LoVo (cell line): Measurements from ENCODE around the gene CPB1.
"Not testable (repeated sequence)": the region's sequence is repeated elsewhere in the genome, so short reads cannot be mapped to it uniquely, and the experiment has no call there.

Experiments used
- DNase-seq: peaks from one replicate; pipeline ENCODE4 v3.0.0-alpha.2; 2016; ENCODE audit warnings: low spot score

CPB1 gene

DNA sequence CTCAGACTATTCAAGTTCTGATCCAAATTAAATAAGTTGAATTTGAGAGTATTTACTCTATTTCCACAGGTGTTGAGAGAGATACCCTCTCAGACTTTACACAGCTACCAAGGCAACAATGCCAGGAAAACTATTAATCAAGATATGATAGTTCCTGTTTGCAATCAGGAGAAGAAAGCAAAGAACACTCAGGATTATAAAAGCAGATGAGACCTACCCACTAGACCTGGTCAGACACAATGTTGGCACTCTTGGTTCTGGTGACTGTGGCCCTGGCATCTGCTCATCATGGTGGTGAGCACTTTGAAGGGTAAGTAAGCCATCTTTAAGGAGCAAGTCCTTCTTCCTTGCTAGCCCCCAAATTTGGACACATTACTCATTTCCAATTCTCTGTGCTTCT, at the start of gene CPB1:
Gene CPB1 (plus strand): TSS at position 227 of the 400 bp plus-strand sequence. CDS start 13 bp downstream, at position 240.
- DNase-seq = no peak

DNA sequence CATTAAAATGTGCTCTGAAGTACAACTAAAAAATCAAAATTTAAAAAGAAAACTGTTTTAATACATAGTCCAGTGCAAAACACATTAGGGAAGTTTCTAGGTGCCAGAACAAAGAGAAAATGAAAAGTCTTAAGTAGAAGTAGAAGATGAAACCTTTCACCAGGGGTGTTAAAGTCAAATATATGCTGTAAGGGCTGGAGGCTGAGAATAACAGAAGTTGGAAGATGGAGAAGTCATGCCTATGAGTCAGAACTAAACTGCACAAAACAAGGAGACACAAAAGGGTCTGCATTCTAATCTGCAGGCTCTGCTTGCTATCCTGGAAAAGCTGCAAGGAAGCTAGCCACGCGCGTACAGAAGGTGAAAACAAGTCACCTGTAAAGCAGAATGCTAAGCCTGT, 48.7 kb upstream of the CPB1 start:
- no peak for DNase-seq

DNA sequence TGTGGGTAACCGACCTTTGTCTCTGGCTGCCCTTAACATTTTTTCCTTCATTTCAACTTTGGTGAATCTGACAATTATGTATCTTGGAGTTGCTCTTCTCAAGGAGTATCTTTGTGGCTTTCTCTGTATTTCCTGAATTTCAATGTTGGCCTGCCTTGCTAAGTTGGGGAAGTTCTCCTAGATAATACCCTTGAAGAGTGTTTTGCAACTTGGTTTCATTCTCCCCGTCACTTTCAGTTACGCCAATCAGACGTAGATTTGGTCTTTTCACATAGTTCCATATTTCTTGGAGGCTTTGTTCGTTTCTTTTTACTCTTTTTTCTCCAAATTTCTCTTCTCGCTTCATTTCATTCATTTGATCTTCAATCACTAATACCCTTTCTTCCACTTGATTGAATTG, 42.6 kb upstream of the CPB1 start:
- not testable (repeated sequence) for DNase-seq

DNA sequence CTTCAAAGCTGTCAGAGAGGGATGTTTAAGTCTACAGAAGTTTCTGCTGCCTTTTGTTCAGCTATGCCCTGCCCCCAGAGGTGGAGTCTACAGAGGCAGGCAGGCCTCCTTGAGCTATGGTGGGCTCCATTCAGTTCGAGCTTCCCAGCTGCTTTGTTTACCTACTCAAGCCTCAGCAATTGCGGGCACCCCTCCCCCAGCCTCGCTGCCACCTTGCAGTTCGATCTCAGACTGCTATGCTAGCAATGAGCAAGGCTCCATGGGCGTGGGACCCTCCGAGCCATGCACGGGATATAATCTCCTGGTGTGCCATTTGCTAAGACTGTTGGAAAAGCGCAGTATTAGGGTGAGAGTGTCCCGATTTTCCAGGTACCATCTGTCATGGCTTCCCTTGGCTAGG, 41.5 kb upstream of the CPB1 start:
- not testable (repeated sequence) for DNase-seq

DNA sequence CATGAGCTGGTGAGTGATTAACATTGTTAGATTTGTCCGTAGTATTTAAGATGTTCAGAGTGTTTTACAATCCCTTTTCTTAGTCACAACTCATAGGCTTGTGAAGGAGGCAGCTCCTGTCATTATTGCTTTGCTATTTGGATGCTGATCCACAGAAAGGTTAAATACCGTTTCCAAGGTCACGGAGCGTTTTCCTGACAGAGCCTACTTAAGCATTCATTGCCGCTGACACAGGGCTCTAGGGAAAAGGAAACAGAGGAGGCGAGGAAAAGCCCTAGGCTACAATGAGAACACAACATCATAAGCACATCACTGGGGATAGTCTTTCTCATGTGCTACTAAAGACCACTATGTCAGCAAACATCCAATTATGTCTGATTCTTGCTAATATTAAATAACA, 38.5 kb upstream of the CPB1 start:
- no peak for DNase-seq

DNA sequence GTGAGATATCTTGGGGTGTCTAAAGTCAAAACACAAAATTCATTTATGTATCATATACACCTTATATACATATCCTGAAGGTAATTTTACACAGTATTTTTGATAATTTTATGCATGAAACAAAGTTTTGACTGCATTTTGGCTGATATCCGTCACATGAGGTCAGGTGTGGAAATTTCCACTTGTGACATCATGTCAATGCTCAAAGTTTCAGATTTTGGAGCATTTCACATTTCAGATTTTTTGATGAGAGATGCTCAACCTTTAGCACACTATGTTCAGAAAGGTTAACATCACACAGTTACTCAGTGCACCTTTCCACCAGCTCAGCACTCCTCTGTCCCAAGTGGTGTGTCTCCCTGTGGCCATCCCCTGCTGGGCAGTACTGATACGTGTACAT, 37.7 kb upstream of the CPB1 start:
- no peak for DNase-seq

DNA sequence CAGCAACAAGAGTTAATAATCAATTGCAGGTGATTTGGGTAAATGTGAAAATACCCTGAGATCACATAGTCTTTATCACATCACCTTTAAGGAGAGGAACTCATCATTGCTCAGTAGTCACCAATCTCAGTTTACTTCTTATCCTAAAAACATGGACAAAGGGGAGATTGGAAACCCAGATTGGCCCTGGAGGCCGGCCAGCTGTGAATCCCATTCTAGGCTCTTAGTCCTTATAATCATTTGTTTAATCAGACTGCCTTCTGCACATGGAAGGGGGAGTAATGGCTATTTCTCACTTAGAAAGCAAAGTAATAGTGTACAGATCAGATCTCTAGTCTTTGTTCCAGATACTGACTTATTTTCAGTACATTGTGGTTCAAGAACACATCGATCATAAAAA, 37.2 kb upstream of the CPB1 start:
- no peak for DNase-seq

DNA sequence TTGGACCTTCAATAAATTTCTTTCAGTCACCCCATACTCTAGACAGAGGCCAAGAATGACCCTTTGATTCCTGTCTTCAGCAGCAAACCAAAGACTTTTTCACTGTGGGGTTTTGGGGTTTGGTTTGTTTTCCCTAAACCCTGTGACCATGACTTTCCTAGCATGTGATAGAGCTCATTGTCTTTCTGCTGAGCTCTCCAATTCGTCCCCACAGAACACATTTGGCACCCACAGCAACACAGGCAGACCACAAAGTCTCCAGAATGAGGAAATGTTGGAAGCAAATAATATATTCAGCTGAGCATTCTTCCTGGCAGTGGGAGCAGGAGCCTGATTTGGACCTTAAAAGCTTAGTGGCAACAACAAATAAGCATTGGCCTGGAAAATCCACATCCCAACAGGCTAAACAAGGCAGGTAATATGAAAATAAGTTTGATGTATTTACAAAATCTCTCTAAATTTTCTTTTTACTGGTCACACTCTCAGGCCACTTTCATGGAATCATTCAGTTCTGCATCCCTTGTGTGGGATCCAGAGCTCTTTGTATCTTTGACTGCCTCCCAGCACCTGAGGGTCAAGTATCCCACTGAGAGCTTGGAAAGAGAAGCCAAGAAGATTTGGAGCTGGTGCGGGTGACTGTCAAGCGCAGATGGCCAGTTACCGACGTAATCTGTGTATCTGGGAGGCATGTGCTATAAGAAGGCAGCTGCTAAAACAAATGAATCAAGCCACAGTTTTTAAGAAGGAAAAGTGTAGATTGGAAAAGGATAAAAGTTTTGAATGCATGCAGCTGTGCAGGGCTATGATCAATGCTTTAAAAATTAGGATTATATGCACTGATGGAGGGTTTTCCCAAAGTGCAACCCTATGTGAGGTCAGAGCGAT, 36.5 kb upstream of the CPB1 start:
- no peak for DNase-seq

DNA sequence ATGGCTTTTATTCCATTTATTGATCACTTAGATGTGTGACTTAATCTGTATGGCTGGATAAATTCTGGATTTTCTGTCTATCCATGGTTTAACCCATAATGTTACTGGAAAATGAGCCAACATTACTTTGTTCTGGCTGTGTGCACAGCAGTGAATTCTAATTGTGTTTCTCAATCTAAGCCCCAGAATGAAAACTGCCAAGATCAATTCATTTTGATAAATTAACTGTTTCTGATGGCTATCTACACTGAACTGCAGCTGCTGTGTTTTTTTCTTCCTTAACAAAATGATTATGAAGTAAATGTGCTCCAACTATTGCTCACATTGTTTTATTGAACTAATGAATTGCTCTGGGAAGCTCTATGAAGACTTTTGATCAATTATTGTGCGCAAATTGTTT, 35.7 kb upstream of the CPB1 start:
- DNase-seq = no peak

DNA sequence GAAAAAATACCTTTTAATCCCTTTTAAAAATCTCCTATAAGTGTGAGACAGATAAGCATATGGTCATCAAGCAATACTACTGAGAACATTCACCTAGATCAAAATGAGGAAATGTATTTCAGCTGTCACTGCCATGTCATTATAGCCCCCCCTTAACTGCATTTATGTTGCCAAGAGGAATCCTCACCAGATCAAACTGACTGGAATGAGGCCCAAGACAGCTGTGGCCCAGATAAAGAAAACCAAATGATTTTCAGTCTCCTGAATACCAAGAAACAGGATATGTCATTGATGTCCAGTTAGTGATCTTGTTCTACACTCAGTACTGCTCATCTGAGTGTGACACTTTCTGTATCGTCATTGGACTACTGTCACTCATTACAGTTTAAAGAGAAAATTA, 35.1 kb upstream of the CPB1 start:
- no peak for DNase-seq

DNA sequence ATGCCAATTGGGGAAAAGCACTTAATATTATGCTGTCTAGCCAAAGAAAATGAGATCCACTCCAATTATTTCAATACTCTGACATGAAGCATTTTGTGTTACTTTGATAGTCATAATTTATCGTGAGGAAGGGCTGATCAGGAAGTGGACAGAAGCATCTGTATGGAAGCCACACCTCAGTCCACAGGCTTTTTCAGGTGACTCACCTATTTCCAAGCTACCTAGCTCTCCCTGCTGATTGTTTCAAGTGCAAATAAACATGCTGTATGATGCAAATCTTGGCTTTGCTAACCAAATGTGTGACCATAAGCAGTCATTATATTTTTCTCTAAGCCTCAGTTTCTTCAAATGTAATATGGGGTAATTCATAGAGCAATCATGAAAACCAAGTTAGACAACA, 30.8 kb upstream of the CPB1 start:
- peak; percentile 61 for DNase-seq

DNA sequence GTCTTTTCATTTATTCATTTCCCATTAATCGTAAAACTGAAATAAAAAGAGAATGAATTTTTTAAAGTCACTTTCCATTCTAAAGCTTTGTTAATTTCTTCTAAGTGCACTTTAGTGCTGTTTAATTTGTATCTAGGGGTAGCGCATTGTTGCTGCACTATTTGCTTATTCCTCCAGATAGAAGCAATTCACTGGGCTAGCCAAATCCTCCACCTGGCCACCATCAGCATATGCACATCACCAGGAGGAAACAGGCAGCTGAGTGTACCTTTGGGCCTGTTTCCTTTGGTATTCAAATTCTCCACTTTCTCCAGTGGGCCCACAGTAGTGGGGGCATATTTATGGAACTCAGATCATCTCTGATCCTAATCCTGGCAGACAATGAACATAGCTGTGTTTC, 29.8 kb upstream of the CPB1 start:
- DNase-seq = no peak

DNA sequence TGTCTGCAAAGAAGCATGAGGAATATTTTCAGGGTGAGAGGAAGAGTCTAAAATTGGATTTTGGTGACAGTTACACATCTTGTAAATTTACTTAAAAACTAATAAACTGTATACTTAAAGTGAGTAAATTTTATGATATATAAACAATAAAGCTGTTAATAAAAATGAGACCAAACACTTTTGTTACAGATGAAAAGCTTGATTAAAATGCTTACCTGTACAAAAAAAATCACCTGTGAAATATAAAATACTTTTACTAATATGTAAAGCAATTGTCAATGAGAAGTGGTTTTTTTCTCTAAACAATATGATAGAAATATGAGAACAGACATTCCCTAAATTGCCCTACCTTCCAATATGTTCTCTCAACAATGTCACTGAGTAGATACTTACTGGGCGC, 27.2 kb upstream of the CPB1 start:
- DNase-seq = no peak

DNA sequence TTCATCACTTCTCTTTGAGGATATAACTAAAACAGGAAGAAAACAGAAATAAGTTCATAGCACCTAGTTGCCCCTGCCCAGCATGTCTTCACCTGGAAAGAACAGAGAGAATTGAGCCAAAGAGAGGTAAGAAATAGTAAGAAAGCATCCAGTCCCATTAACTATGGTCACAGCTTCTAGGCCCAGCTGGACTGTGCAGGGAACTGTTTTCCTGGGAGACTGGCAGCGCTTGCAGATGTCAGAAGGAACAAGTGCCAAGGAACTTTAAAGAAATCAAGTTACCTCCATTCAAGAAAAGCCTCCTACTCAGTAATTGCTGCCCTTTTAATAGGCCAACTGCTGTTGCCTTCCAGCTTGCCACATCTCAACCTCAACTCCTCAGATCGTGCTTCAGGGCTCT, 17.8 kb upstream of the CPB1 start:
- no peak for DNase-seq

DNA sequence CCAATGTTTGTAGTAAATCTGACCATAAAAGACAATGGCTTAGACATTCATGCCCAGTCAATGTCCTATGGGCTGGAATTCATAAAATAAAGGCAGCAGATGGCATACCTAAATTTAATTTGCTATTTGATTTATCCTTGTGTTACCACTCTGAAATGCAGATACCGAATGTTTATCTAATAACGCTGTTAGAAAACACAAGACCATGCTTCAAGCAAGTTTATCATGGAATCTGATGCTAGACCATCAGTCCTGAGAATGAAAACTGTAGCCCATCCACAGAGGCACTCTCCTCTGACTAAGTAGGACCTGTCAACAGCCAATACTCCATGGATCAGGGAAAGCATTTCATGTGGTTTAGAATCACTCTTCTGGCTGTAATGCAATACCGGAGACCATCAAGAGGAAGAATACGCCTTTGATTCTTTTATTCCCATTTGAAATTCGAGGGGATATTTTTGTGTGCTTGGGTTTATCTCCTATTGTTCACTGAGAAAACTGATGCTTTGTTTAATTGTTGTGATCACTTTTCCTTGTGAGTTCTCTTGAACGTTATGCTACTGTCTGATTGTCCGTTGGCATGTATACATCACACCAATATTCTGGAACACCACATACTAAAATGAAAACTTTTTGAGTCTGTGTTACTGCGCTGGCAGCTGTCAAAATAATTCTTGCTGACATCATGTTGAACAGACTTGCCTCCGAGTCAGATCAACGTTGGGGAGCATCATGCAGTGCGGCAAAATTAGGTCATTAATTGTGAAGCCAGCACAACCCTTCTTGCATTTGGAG, 12.1 kb upstream of the CPB1 start:
- no peak for DNase-seq

DNA sequence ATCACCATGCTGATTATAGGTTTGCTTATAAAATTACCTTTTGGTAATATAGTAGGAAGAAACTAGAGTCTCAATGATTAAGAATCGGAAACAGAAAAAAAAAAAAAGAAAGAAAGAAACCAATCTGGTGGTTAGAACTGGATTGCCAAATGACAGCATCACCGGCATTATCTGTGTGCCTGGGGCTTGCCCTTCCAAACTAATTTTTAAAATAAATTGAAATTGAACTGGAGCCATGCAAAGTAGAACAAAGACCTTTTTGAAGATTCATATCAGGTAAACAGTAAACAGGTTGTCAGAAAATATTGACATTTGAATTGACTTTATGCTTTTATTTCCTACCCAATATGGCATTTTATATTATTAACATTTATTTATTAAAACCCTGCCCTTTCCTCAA, 11.2 kb upstream of the CPB1 start:
- DNase-seq = no peak

DNA sequence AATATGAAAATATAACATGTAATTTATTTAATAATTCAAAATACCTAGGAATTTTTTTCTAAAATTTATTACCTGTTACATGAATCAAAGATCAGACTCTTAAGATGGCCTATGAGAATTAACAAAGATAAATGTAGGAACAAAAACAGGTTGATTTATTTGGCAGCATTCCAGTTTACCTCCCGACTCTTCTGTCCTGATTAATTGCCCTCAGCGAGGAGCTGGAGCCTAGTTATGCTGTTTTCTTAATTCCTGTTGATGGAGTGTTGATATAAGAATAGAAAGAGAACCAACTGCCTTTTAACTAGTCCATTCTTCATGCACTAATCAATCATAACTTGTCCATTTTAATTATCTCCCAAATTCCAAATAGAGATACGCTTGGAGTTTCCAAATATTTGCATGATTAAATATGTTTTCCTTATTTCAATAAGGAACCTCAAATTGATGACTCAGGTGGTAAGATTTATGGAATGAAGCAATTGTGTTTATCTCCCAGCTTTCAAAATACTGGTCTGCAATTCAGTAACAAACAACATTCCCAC, 10.6 kb upstream of the CPB1 start:
- no peak for DNase-seq

DNA sequence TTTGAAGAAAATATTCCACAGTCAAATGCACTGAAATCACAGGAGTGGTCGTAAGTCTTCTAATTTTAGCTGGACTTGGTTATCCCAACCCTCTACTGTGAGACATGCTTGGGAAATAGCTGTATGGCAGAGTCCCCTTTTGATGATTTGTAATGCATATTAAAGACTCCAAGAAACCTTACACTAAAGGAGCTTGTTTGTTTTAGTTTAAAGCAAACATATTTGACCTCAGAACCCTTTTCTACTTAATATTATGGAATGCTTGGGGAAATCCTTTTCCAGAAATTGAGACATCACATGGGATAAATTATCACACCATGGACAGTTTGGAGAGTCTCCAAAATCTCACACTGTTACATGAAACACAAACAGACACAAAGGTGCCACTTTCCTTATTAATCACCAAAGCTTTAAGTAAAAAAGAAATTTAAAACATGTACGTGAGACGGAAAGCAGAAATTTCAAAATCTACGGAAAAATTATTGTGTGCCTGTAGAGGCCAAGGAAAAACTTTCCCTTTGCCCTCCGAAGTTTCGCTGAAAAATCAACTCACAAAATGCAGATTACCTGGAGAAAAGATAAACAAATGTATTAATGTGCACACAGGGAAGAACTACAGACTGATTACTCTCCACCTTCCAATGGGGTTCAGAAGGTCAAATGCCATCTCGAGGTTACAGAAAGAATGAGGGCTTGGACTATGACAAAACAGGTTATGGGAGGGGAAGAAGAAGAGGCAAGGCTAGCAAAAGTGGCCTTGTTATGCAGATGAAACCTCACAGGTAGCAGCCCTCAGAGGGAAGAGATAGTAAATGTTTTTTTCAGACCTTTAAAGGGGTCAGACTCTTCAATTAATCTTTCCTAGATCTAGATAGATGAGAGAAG, 7.0 kb upstream of the CPB1 start:
- no peak for DNase-seq

DNA sequence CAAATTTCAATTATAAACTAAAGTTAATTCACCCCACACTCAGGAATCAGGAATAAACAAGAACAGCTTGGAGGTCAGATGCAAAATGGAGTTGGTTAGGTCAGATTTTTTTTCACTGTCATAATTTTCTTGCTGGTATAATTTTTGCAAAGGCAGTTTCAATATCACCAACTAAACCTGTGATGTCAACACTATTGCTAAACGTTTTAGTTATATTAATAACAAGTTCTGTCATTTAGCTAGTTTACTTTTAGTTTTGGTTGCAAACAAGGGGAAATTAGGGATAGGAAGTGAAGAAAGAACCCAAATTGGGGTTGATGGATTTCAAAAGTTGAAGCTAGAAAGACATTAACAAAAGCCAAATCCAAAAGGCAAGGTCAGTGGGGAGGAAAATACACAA, 4.6 kb upstream of the CPB1 start:
- DNase-seq = no peak

DNA sequence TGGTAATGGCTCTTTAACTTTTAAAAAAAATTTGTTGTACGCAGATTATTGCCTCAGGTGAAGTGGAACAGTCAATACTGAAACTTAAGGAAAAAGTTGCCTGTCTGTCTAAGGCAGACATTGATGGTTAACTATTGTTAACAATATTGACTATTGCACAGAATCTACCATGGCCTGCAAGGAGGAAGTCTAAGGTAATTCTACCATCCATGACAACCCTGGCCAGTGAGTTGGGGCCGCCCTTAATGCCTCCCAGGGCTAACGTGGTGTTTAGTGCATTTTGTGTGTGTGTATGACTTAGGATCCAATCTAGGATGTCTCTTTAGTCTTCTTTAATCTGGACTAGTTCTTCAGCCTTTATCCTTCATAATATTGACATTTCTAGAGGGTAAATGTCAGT, 2.1 kb upstream of the CPB1 start:
- DNase-seq = no peak

DNA sequence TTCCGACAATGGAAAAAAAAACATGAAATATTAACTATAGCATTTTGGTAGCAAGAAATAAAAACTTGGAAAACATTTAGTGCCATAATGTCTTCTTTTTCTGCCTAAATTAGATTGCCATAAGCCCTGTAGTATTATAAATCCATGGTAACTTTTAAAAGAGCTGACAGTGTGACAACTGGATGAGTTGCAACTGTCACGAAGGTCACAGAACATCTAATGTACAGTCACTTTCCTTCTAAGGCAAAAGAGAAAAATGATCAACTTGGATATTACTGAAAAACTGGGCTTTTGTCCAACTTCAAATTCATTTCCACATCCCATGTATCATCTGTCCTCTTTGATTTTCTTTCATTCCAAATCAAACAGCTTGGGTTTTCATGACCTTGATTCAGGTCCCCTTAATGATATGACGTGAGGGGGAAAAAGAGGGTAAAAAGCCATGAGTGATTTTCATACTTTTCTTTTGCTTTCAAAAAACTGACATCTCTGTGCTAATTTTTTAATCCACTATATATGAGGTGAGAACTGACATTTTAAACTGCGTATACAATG, 602 bp downstream of the CPB1 start:
- DNase-seq = no peak

DNA sequence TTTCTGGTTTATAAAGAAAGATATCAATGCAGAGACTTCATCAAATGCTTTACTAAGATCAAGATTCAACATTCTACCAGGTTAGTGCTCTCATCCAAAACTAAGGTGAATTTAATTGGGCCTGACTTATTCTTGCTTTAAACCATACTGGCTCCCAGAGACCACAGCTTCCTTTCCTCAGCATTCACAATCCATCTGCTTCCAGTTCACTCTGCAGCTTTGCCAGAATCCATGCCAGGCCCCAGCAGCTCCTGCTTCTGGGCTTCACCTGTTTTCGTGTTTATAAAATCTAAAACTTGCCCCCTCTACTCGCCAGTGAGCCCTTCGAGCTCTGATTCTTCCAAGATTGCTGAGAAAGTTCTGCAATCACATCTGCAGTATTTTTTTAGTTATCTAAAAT, 2.3 kb downstream of the CPB1 start:
- DNase-seq = no peak
